ENCODE results near the gene TMEM222.
"Not testable (repeated sequence)": the region's sequence is repeated elsewhere in the genome, so short reads cannot be mapped to it uniquely, and the experiment has no call there.

Gene TMEM222

GRCh38 chr1:27380766-27381733 lies 59.1 kb downstream of the TMEM222 start:
- no peak for DNase-seq (ENCODE audit: low spot score)

- DNase-seq (ENCODE audit: low spot score): no peak
Observed at GRCh38 chr1:27381969-27382762, 60.2 kb downstream of the TMEM222 start.

- DNase-seq (ENCODE audit: low spot score): no peak
Observed at GRCh38 chr1:27383039-27383605, 61.2 kb downstream of the TMEM222 start, which contains the start of gene CD164L2. Gene CD164L2 (minus strand): TSS chr1:27383333. CDS start chr1:27383239, 94 bp downstream.

GRCh38 chr1:27383661-27384060 lies 61.7 kb downstream of the TMEM222 start:
- DNase-seq (ENCODE audit: low spot score): no peak

GRCh38 chr1:27384797-27385196 lies 62.8 kb downstream of the TMEM222 start:
- not testable (repeated sequence) for DNase-seq (ENCODE audit: low spot score)

Data from HuH-7 (cell line).